Activated T-helper 17 cell treated with anti-CD3 and anti-CD28 coated beads, Interleukin-2, amount 50 U/mL, for 72 hours (primary cell): ENCODE results near the gene SLC39A13. TPM values are rescaled to one million over a fixed set of nuclear protein-coding genes. Genes with fewer than 3 reads are reported as not detected.

ENCODE experiments used
- ATAC-seq: fragments of 150-1000 bp; cut with Tn5 transposase; replicated peaks from 2 replicates; pipeline ENCODE4 v1.10.0; 2021; ENCODE audit warnings: mild to moderate bottlenecking, moderate library complexity
- H3K27ac Mint-ChIP-seq: one replicate; pipeline ENCODE4 v1.8.0; 2022; ENCODE audit warnings: mixed read lengths
- H3K27me3 Mint-ChIP-seq: one replicate; pipeline ENCODE4 v1.8.0; 2022; ENCODE audit warnings: mixed read lengths
- H3K36me3 Mint-ChIP-seq: one replicate; pipeline ENCODE4 v1.8.0; 2022; ENCODE audit warnings: low read depth, mild to moderate bottlenecking, mixed read lengths
- H3K4me1 Mint-ChIP-seq: one replicate; pipeline ENCODE4 v1.8.0; 2022; ENCODE audit warnings: mixed read lengths
- H3K4me3 Mint-ChIP-seq: one replicate; pipeline ENCODE4 v1.8.0; 2022; ENCODE audit warnings: mild to moderate bottlenecking, mixed read lengths
- H3K9me3 Mint-ChIP-seq: one replicate; pipeline ENCODE4 v1.8.0; 2022; ENCODE audit warnings: mixed read lengths
- total RNA-seq, 2 donors: library from RNA; stranded (reverse); gene quantifications; one replicate each; pipeline ENCODE4 v1.2.3, GENCODE V29; 2022

Gene SLC39A13
- total RNA-seq, 2 donors from 2014 or later, result 16.1 to 17.5 TPM

GRCh38 chr11:47376525-47377371, 31.6 kb upstream of the SLC39A13 start:
- Mint-ChIP-seq H3K27ac (peak overlapping the region; percentile 2), H3K4me1 (no peaks in the 10 kb centered on the region), H3K27me3 (no peaks in the 10 kb centered on the region), H3K4me3 (no peak overlapping the region), H3K36me3 (no peaks in the 10 kb centered on the region), H3K9me3 (no peaks in the 10 kb centered on the region)
- no peak for ATAC-seq

- H3K4me1 Mint-ChIP-seq, result no peaks in the 10 kb centered on the region
- no peaks in the 10 kb centered on the region for H3K36me3 Mint-ChIP-seq
- no peak for ATAC-seq
- no peaks in the 10 kb centered on the region for H3K9me3 Mint-ChIP-seq
- H3K27ac Mint-ChIP-seq, result peak overlapping the region; percentile 45
- no peaks in the 10 kb centered on the region for H3K27me3 Mint-ChIP-seq
- no peak overlapping the region for H3K4me3 Mint-ChIP-seq
These were observed 30.8 kb upstream of the SLC39A13 start for GRCh38 chr11:47377571-47378009.

GRCh38 chr11:47378010-47378835, 30.2 kb upstream of the SLC39A13 start, which contains the start of gene SPI1:
SPI1 (minus strand) TSS chr11:47378547; CDS start chr11:47378353, 194 bp downstream.
- H3K27me3 Mint-ChIP-seq, result no peaks in the 10 kb centered on the region
- no peaks in the 10 kb centered on the region for H3K36me3 Mint-ChIP-seq
- no peak within 1 kb of the TSS for H3K4me3 Mint-ChIP-seq
- no peaks in the 10 kb centered on the region for H3K9me3 Mint-ChIP-seq
- no peak for ATAC-seq
- peak within 1 kb of the TSS; percentile 45 for H3K27ac Mint-ChIP-seq
- H3K4me1 Mint-ChIP-seq, result no peaks in the 10 kb centered on the region

GRCh38 chr11:47378836-47379170, 29.6 kb upstream of the SLC39A13 start:
- Mint-ChIP-seq H3K36me3 (no peaks in the 10 kb centered on the region), H3K4me1 (no peaks in the 10 kb centered on the region), H3K27ac (no peak overlapping the region), H3K9me3 (no peaks in the 10 kb centered on the region), H3K27me3 (no peaks in the 10 kb centered on the region), H3K4me3 (no peak overlapping the region)
- no peak for ATAC-seq

- no peaks in the 10 kb centered on the region for H3K36me3 Mint-ChIP-seq
- H3K4me1 Mint-ChIP-seq, result no peaks in the 10 kb centered on the region
- no peak overlapping the region for H3K4me3 Mint-ChIP-seq
- H3K27me3 Mint-ChIP-seq, result no peaks in the 10 kb centered on the region
- H3K27ac Mint-ChIP-seq, result no peak overlapping the region
- no peak for ATAC-seq
- H3K9me3 Mint-ChIP-seq, result no peaks in the 10 kb centered on the region
These were observed 29.1 kb upstream of the SLC39A13 start for GRCh38 chr11:47379317-47379716.

GRCh38 chr11:47380078-47380477, 28.3 kb upstream of the SLC39A13 start:
- Mint-ChIP-seq H3K9me3 (no peaks in the 10 kb centered on the region), H3K27me3 (no peaks in the 10 kb centered on the region), H3K36me3 (no peaks in the 10 kb centered on the region), H3K27ac (no peak overlapping the region), H3K4me1 (no peaks in the 10 kb centered on the region), H3K4me3 (no peak overlapping the region)
- no peak for ATAC-seq

GRCh38 chr11:47383071-47383470, 25.3 kb upstream of the SLC39A13 start:
- no peak overlapping the region for H3K27ac Mint-ChIP-seq
- no peaks in the 10 kb centered on the region for H3K36me3 Mint-ChIP-seq
- no peak for ATAC-seq
- H3K9me3 Mint-ChIP-seq, result no peaks in the 10 kb centered on the region
- no peaks in the 10 kb centered on the region for H3K4me1 Mint-ChIP-seq
- no peaks in the 10 kb centered on the region for H3K27me3 Mint-ChIP-seq
- H3K4me3 Mint-ChIP-seq, result no peak overlapping the region

- H3K27me3 Mint-ChIP-seq, result no peaks in the 10 kb centered on the region
- no peaks in the 10 kb centered on the region for H3K36me3 Mint-ChIP-seq
- no peaks in the 10 kb centered on the region for H3K9me3 Mint-ChIP-seq
- H3K4me1 Mint-ChIP-seq, result no peaks in the 10 kb centered on the region
- ATAC-seq, result no peak
- no peak overlapping the region for H3K27ac Mint-ChIP-seq
- H3K4me3 Mint-ChIP-seq, result no peak overlapping the region
These were observed 23.9 kb upstream of the SLC39A13 start for GRCh38 chr11:47384498-47384897.

- Mint-ChIP-seq H3K27ac (no peak overlapping the region), H3K27me3 (no peaks in the 10 kb centered on the region), H3K4me3 (no peak overlapping the region), H3K36me3 (no peaks in the 10 kb centered on the region), H3K4me1 (no peaks in the 10 kb centered on the region), H3K9me3 (no peaks in the 10 kb centered on the region)
- no peak for ATAC-seq
These were observed 20.3 kb upstream of the SLC39A13 start for GRCh38 chr11:47387944-47388696.

- ATAC-seq, result no peak
- Mint-ChIP-seq H3K4me1 (no peaks in the 10 kb centered on the region), H3K27ac (no peak overlapping the region), H3K9me3 (no peaks in the 10 kb centered on the region), H3K4me3 (no peak overlapping the region), H3K27me3 (no peaks in the 10 kb centered on the region), H3K36me3 (no peaks in the 10 kb centered on the region)
These were observed 19.5 kb upstream of the SLC39A13 start for GRCh38 chr11:47388697-47389576.

GRCh38 chr11:47389577-47390421, 18.6 kb upstream of the SLC39A13 start:
- H3K27me3 Mint-ChIP-seq, result no peaks in the 10 kb centered on the region
- no peaks in the 10 kb centered on the region for H3K9me3 Mint-ChIP-seq
- H3K27ac Mint-ChIP-seq, result no peak overlapping the region
- H3K36me3 Mint-ChIP-seq, result no peaks in the 10 kb centered on the region
- no peak overlapping the region for H3K4me3 Mint-ChIP-seq
- no peak for ATAC-seq
- no peaks in the 10 kb centered on the region for H3K4me1 Mint-ChIP-seq

- no peaks in the 10 kb centered on the region for H3K9me3 Mint-ChIP-seq
- ATAC-seq, result no peak
- H3K27ac Mint-ChIP-seq, result peak overlapping the region; percentile 38
These were observed 18.0 kb upstream of the SLC39A13 start for GRCh38 chr11:47390422-47390760.

GRCh38 chr11:47391077-47391583, 17.3 kb upstream of the SLC39A13 start:
- H3K27ac Mint-ChIP-seq, result peak overlapping the region; percentile 38
- H3K4me1 Mint-ChIP-seq, result no peaks in the 10 kb centered on the region
- H3K36me3 Mint-ChIP-seq, result no peaks in the 10 kb centered on the region
- H3K9me3 Mint-ChIP-seq, result no peaks in the 10 kb centered on the region
- no peak overlapping the region for H3K4me3 Mint-ChIP-seq
- H3K27me3 Mint-ChIP-seq, result no peaks in the 10 kb centered on the region
- ATAC-seq, result no peak

More at GRCh38 chr11:47390422-47390760, 18.0 kb upstream of the SLC39A13 start:
- H3K36me3 Mint-ChIP-seq, result no peaks in the 10 kb centered on the region
- H3K4me3 Mint-ChIP-seq, result no peak overlapping the region
- H3K27me3 Mint-ChIP-seq, result no peaks in the 10 kb centered on the region
- H3K4me1 Mint-ChIP-seq, result no peaks in the 10 kb centered on the region
